Osteoblast (primary cell): ENCODE results near the gene RAB26. TPM values are rescaled to one million over a fixed set of nuclear protein-coding genes. Genes with fewer than 3 reads are reported as not detected.

ENCODE experiments used
- DNase-seq: peaks from one replicate; pipeline ENCODE4 v3.0.0; 2011; ENCODE audit warnings: low spot score, mixed read lengths; ENCODE audit not compliant: insufficient read length; ENCODE audit errors: missing footprints
- H2AFZ ChIP-seq: 2 replicates; pipeline ENCODE4 v1.6.0; 2011; ENCODE audit warnings: mild to moderate bottlenecking, low read length
- H3K27ac ChIP-seq: 2 replicates; pipeline ENCODE4 v1.5.1; 2011; ENCODE audit warnings: mild to moderate bottlenecking, low read depth, low read length, moderate library complexity
- H3K27me3 ChIP-seq: 2 replicates; pipeline ENCODE4 v1.6.0; 2012; ENCODE audit warnings: mild to moderate bottlenecking, control low read depth, inconsistent platforms, low read length, moderate library complexity; ENCODE audit not compliant: insufficient read depth
- H3K36me3 ChIP-seq: 2 replicates; pipeline ENCODE4 v1.5.1; 2011; ENCODE audit warnings: mild to moderate bottlenecking, low read length, control low read depth, moderate library complexity; ENCODE audit not compliant: insufficient read depth
- H3K4me1 ChIP-seq: 2 replicates; pipeline ENCODE4 v1.5.1; 2011; ENCODE audit warnings: mild to moderate bottlenecking, low read length, control low read depth, moderate library complexity; ENCODE audit not compliant: insufficient read depth
- H3K4me2 ChIP-seq: 2 replicates; pipeline ENCODE4 v1.6.0; 2011; ENCODE audit warnings: mild to moderate bottlenecking, low read length; ENCODE audit not compliant: insufficient read depth
- H3K4me3 ChIP-seq: fragments of 200-600 bp; sonication (generic); 3 replicates; pipeline ENCODE4 v1.5.1; 2012; ENCODE audit warnings: mild to moderate bottlenecking, low read length, inconsistent platforms; ENCODE audit not compliant: insufficient read depth
- H3K79me2 ChIP-seq: 2 replicates; pipeline ENCODE4 v1.6.0; 2012; ENCODE audit warnings: mild to moderate bottlenecking, low read length, control low read depth, inconsistent platforms; ENCODE audit not compliant: insufficient read depth
- H3K9me3 ChIP-seq: 2 replicates; pipeline ENCODE4 v1.5.1; 2011; ENCODE audit warnings: low read depth, low read length, control low read depth
- H4K20me1 ChIP-seq: 2 replicates; pipeline ENCODE4 v1.6.0; 2012; ENCODE audit warnings: mild to moderate bottlenecking, low read length, control low read depth; ENCODE audit not compliant: insufficient read depth
- total RNA-seq: library from RNA; depleted of rRNA; stranded (reverse); fragments of >200 nt; gene quantifications from 2 replicates; pipeline ENCODE4 v1.2.3, GENCODE V29; 2012
- TF ChIP-seq, protein P1 (sequence below): IDR thresholded peaks from 2 replicates; pipeline ENCODE4 v1.5.1; 2011; ENCODE audit warnings: mild to moderate bottlenecking, low read depth, low read length, moderate library complexity; ENCODE audit errors: extremely low read depth

The RAB26 gene
- total RNA-seq, 1 donor = 0.36 TPM

DNA sequence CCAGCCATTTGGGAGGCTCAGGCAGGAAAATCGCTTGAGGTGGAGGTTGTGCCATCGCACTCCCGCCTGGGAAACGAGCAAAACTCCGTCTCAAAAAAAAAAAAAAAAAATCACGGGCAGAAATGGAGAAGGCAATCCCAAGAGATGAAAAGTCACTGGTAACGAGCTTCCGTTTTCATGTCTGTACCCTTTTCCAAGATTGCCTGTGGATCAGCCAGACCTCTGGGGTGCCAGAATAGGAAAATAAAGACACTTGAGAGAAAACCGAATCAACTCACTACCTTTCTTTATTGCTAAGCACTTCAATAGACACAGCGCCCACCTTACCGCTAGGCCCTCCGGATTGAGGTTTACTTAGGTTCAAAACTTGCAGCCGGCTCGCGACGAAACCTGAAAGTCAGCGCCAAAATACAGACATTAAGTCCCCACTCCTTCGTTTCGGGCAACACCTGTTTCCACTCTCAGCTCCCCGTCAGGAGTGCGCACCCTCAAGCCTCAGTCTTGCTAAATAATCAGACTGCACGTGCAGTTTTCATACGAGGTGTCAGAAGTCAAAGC is 6.2 kb downstream of the RAB26 start:
- peak overlapping the region; percentile 98 for H3K4me3 ChIP-seq
- no peak overlapping the region for H2AFZ ChIP-seq
- H3K36me3 ChIP-seq = peaks cover 34% of the 10 kb centered on the region
- TF ChIP-seq, protein P1, sequence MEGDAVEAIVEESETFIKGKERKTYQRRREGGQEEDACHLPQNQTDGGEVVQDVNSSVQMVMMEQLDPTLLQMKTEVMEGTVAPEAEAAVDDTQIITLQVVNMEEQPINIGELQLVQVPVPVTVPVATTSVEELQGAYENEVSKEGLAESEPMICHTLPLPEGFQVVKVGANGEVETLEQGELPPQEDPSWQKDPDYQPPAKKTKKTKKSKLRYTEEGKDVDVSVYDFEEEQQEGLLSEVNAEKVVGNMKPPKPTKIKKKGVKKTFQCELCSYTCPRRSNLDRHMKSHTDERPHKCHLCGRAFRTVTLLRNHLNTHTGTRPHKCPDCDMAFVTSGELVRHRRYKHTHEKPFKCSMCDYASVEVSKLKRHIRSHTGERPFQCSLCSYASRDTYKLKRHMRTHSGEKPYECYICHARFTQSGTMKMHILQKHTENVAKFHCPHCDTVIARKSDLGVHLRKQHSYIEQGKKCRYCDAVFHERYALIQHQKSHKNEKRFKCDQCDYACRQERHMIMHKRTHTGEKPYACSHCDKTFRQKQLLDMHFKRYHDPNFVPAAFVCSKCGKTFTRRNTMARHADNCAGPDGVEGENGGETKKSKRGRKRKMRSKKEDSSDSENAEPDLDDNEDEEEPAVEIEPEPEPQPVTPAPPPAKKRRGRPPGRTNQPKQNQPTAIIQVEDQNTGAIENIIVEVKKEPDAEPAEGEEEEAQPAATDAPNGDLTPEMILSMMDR = no peak
- no peaks in the 10 kb centered on the region for H3K9me3 ChIP-seq
- H3K79me2 ChIP-seq = peaks cover 86% of the 10 kb centered on the region
- H3K27ac ChIP-seq = peak overlapping the region; percentile 86
- H4K20me1 ChIP-seq = peaks cover 83% of the 10 kb centered on the region
- DNase-seq = no peak
- peaks cover 69% of the 10 kb centered on the region for H3K4me1 ChIP-seq
- H3K4me2 ChIP-seq = peak overlapping the region; percentile 98
- no peaks in the 10 kb centered on the region for H3K27me3 ChIP-seq

DNA sequence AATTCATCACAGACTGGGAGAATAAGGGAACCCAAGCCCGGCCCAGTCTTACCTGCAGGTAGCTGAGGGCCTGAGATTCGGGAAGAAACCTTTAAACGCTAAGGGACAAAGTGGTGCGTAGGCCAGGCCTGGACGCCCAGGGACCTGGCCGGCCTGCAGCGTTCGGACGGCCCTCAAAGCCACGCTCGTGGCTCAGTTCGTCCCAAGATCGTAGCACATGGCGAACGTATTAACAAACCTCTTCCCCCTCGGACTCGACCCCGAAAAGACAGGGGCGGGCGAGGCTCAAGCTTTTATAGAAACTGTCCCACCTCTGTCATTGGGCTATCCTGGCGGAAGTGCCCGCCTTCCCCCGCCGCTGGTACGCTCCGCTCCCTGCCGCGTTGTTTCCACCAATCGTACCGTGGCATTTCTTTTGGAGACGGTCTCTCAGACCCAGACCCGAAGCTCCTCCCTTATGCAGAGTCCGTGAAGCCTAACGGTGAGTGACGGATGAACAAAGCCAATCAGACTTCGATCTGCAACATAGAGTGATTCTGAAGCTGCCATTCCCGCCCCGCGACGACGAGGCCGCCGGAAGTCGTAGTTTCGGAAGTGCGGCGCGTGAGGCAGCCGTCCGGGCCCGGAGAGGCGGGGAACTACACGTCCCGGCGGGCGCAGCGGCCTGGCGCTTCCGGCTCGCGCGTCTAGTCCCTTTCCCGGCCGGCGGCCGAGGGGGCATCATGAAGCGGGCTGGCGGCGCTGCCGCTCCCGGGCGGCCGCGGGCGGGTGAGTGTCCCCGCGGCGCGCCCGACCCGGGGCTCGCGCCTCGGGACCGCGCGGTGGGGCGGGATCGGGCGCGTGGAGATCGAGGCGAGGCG is 6.9 kb downstream of the RAB26 start, which contains the start of gene TRAF7:
TSS of gene TRAF7 (plus strand) at position 692 of the 860 bp plus-strand sequence. CDS start 8,139 bp downstream, outside the sequence.
- TF ChIP-seq, protein P1 = no peak
- Histone ChIP-seq H4K20me1 (peaks cover 81% of the 10 kb centered on the region), H3K9me3 (no peaks in the 10 kb centered on the region), H3K4me1 (peaks cover 68% of the 10 kb centered on the region), H3K36me3 (peaks cover 34% of the 10 kb centered on the region), H2AFZ (peak within 1 kb of the TSS; percentile 63), H3K79me2 (peaks cover 90% of the 10 kb centered on the region), H3K27ac (peak within 1 kb of the TSS; percentile 98), H3K4me2 (peak within 1 kb of the TSS; percentile 100), H3K4me3 (peak within 1 kb of the TSS; percentile 98), H3K27me3 (no peaks in the 10 kb centered on the region)
- DNase-seq = peak; percentile 100

DNA sequence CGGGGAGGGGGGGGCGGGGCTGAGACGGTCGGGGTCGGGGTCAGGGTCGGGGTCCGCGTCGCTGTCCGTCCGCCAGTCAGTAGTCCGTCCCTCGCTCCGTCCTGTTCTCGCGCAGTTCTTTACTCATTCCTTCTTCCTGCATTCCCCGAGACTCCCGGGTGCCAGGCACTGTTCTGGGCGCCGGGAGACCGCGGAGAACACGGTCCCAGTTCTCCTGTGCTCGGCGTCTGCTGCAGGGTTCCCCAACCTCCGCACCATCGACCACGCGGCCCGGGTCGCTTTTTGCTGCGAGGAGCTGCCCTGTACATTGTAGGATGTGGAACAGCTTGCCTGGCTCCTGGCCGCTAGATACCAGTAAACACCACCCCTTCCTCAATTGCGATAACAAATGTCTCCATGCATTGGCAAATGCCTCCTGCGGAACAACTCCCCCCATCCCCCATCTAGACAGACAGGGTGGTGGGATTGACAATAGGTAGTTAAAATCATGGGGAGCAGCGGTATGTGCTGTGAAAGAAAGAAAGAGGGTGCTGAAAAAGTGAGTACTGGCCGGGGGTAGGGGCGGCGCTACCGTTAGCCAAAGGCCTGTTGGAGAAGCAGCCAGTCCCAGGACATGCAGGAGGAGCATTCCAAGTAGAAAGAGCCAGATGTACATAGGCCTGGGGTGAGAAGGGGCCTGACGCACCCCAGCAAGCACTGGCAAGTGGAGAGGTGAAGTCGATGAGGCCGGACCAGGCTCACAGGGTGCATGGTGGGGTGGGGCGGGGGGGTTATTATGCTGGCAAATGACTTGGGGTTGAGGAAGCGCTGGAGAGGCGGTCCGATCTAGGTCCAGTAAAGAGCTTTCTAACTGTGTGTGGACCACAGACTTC is 7.8 kb downstream of the RAB26 start:
- H3K4me1 ChIP-seq = peaks cover 69% of the 10 kb centered on the region
- peak; percentile 96 for DNase-seq
- peak overlapping the region; percentile 63 for H2AFZ ChIP-seq

More for the DNA sequence above, 7.8 kb downstream of the RAB26 start:
- H3K79me2 ChIP-seq = peaks cover 93% of the 10 kb centered on the region
- peak overlapping the region; percentile 91 for H3K4me3 ChIP-seq
- peak overlapping the region; percentile 98 for H3K27ac ChIP-seq
- no peaks in the 10 kb centered on the region for H3K9me3 ChIP-seq
- H4K20me1 ChIP-seq = peaks cover 73% of the 10 kb centered on the region
- no peaks in the 10 kb centered on the region for H3K27me3 ChIP-seq
- peaks cover 31% of the 10 kb centered on the region for H3K36me3 ChIP-seq
- H3K4me2 ChIP-seq = peak overlapping the region; percentile 100
- TF ChIP-seq, protein P1 = no peak
